PC-3 (cell line): ENCODE data around the gene CASKIN1. TPM values are rescaled to one million over a fixed set of nuclear protein-coding genes. Genes with fewer than 3 reads are reported as not detected.

Experiments
- ATAC-seq: fragments of 200-7000 bp; cut with Tn5 transposase; 2 replicates; pipeline ENCODE4 v1.9.1; 2020; ENCODE audit warnings: mild to moderate bottlenecking, moderate library complexity
- BruUV-seq: library from RNA; stranded (reverse); fragments of 400-500 nt; replicated peaks from 2 replicates; lab custom pipeline; 2021; lab: Mats Ljungman, UMichigan
- CTCF ChIA-PET: fragments of 300-600 bp; sonication (Branson Sonifier 250); formaldehyde crosslinking; loops from one replicate; lab custom pipeline; 2022; ENCODE audit warnings: antibody characterized with exemption; lab: Charles Lee
- POLR2A ChIA-PET: fragments of 300-600 bp; sonication (Branson Sonifier 250); formaldehyde crosslinking; loops from one replicate; lab custom pipeline; 2022; ENCODE audit warnings: antibody characterized with exemption; ENCODE audit not compliant: unreplicated experiment; lab: Charles Lee
- DNase-seq: peaks from one replicate; pipeline ENCODE4 v3.0.0-alpha.2; 2015
- H2AFZ ChIP-seq: fragments of 300-600 bp; sonication (generic); 2 replicates; pipeline ENCODE4 v1.6.0; 2016; ENCODE audit warnings: antibody characterized with exemption, low read length
- H3F3A ChIP-seq: fragments of 300-600 bp; sonication (generic); one replicate; pipeline ENCODE4 v1.6.0; 2017; ENCODE audit warnings: antibody characterized with exemption, low read length, control low read depth, mild to moderate bottlenecking; ENCODE audit not compliant: unreplicated experiment
- H3K27ac ChIP-seq: fragments of 300-600 bp; sonication (generic); 2 replicates; pipeline ENCODE4 v1.5.1; 2016; ENCODE audit warnings: mild to moderate bottlenecking, low read length
- H3K27me3 ChIP-seq: fragments of 300-600 bp; sonication (generic); 2 replicates; pipeline ENCODE4 v1.6.1; 2016; ENCODE audit warnings: low read length, mixed read lengths
- H3K36me3 ChIP-seq: fragments of 300-600 bp; sonication (generic); 2 replicates; pipeline ENCODE4 v1.6.1; 2016; ENCODE audit warnings: low read depth, mixed run types, low read length, mixed read lengths
- H3K4me1 ChIP-seq: fragments of 300-600 bp; sonication (generic); 2 replicates; pipeline ENCODE4 v1.5.1; 2016; ENCODE audit warnings: low read length; ENCODE audit not compliant: insufficient read depth
- H3K4me2 ChIP-seq: fragments of 300-600 bp; sonication (generic); 2 replicates; pipeline ENCODE4 v1.6.0; 2016; ENCODE audit warnings: low read length
- H3K4me3 ChIP-seq: fragments of 300-600 bp; sonication (generic); 2 replicates; pipeline ENCODE4 v1.5.1; 2016; ENCODE audit warnings: mild to moderate bottlenecking, low read length, mixed read lengths
- H3K79me2 ChIP-seq: fragments of 300-600 bp; sonication (generic); 2 replicates; pipeline ENCODE4 v1.6.1; 2017; ENCODE audit warnings: low read length, mixed read lengths
- H3K9ac ChIP-seq: fragments of 300-600 bp; sonication (generic); 2 replicates; pipeline ENCODE4 v1.6.0; 2016; ENCODE audit warnings: mild to moderate bottlenecking, low read length
- H3K9me2 ChIP-seq: fragments of 300-600 bp; sonication (generic); replicated peaks from 2 replicates; pipeline ENCODE4 v1.6.1; 2016; ENCODE audit warnings: mixed run types, low read length, mixed read lengths
- H3K9me3 ChIP-seq: fragments of 300-600 bp; sonication (generic); 2 replicates; pipeline ENCODE4 v1.6.1; 2016; ENCODE audit warnings: low read length, mixed read lengths
- H4K20me1 ChIP-seq: fragments of 300-600 bp; sonication (generic); 2 replicates; pipeline ENCODE4 v1.6.1; 2016; ENCODE audit warnings: low read length, mixed read lengths
- CTCF ChIP-seq: fragments of 300-600 bp; sonication (generic); conservative IDR thresholded peaks from 2 replicates; pipeline ENCODE4 v1.5.1; 2017; ENCODE audit warnings: antibody characterized with exemption, low read depth, mild to moderate bottlenecking, low read length
- EZH2 ChIP-seq: fragments of 300-600 bp; sonication (generic); IDR thresholded peaks from one replicate; pipeline ENCODE4 v1.6.1; 2017; ENCODE audit warnings: antibody characterized with exemption, mild to moderate bottlenecking, low read length; ENCODE audit not compliant: unreplicated experiment
- EZH2phosphoT487 ChIP-seq: fragments of 300-600 bp; sonication (generic); IDR thresholded peaks from 2 replicates; pipeline ENCODE4 v1.6.1; 2018; ENCODE audit warnings: mild to moderate bottlenecking, antibody characterized with exemption, low read length, borderline replicate concordance
- intact Hi-C: fragments of 100-400 bp; cut with micrococcal nuclease; formaldehyde crosslinking; loops from 2 replicates; pipeline ENCODE4 v1.9.0; 2023
- total RNA-seq: library from RNA; depleted of rRNA; stranded (reverse); fragments of >200 nt; gene quantifications from 2 replicates; pipeline ENCODE4 v1.2.3, GENCODE V29; 2014

Gene CASKIN1
- total RNA-seq, 1 experiment from 2014 or later, result 1.6 TPM

DNA sequence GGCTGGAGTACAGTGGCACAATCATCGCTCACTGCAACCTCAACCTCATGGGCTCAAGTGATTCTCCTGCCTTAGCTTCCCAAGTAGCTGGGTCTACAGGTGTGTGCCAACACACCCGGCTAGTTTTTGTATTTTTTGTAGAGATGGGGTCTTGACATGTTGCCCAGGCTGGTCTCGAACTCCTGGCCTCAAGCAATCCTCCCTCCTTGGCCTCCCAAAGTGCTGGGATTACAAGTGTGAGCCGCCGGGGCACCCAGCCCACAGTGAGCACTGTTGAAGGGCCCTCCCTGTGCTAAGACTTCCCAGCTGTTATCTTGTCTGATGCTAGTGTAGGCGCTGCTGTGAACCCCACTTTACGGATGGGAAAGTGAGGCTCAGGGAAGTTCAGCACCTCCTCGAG is 8.0 kb downstream of the CASKIN1 start:
- Histone ChIP-seq H3K79me2 (no peaks in the 10 kb centered on the region), H3K4me1 (no peaks in the 10 kb centered on the region), H3K4me2 (no peak overlapping the region), H3K9me3 (no peaks in the 10 kb centered on the region), H3K27me3 (no peaks in the 10 kb centered on the region), H3K9ac (no peak overlapping the region), H3K4me3 (no peak overlapping the region), H3K9me2 (no peaks in the 10 kb centered on the region), H3F3A (no peaks in the 10 kb centered on the region), H3K27ac (no peak overlapping the region), H2AFZ (no peak overlapping the region), H4K20me1 (no peaks in the 10 kb centered on the region), H3K36me3 (no peaks in the 10 kb centered on the region)
- ChIA-PET POLR2A (no interaction called here), CTCF (no interaction called here)
- BruUV-seq, result no TSS peak
- TF ChIP-seq CTCF (no peak), EZH2phosphoT487 (no peak), EZH2 (no peak)
- no peak for DNase-seq
- no peak for ATAC-seq
- intact Hi-C loops, result no loop called here

DNA sequence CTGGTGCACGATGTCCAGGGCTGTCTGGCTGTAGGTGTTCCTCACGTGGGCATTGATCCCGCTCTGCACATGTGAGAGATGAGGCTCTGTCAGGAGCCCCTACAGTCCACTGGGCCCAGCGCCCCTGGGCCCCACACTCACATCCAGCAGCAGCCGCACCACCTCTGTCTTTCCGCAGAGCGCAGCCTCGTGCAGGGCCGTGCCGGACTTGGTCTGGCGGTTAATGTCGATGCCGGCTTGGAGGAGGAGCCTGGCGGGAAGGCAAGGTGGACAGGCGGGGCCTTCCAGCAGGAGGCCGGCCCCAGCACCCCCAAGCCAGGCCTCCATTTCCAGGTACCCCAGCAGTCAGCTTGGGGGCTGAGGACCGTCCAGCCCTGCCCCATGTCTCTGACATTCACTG is 9.2 kb downstream of the CASKIN1 start:
- TF ChIP-seq EZH2, result no peak
- TF ChIP-seq CTCF, result no peak
- no peak for TF ChIP-seq EZH2phosphoT487
- no peak for DNase-seq
- H3K9ac ChIP-seq, result no peak overlapping the region
- H3F3A ChIP-seq, result no peaks in the 10 kb centered on the region
- no peaks in the 10 kb centered on the region for H3K4me1 ChIP-seq
- H2AFZ ChIP-seq, result no peak overlapping the region
- H4K20me1 ChIP-seq, result no peaks in the 10 kb centered on the region
- ChIA-PET POLR2A (no interaction called here), CTCF (no interaction called here)
- no TSS peak for BruUV-seq
- no peaks in the 10 kb centered on the region for H3K79me2 ChIP-seq
- intact Hi-C loops, result no loop called here
- no peak for ATAC-seq
- H3K36me3 ChIP-seq, result no peaks in the 10 kb centered on the region
- no peaks in the 10 kb centered on the region for H3K9me2 ChIP-seq
- H3K9me3 ChIP-seq, result no peaks in the 10 kb centered on the region
- H3K4me3 ChIP-seq, result no peak overlapping the region
- H3K27me3 ChIP-seq, result no peaks in the 10 kb centered on the region
- no peak overlapping the region for H3K4me2 ChIP-seq
- no peak overlapping the region for H3K27ac ChIP-seq

DNA sequence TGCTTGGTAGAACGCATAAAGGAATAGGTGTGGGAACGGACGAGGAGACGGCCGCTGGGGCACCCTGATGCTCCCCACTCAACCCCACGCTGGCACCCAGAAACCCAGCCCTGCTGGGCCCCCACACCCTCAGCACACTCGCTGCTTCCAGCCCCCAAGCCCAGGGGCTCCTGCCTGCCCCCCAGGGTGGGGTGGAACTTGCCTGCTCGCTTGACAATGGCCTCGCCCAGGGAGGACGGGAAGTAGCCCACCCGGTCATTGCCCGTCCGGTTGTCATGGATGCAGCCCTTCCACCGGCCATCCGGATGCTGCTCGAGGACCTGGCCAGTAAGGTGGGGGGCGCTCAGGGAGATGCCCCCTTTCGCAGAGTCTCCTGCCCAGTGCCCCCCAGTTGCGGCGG is 9.9 kb downstream of the CASKIN1 start:
- DNase-seq (no peak), ATAC-seq (no peak)
- Histone ChIP-seq H3K4me1 (no peaks in the 10 kb centered on the region), H3K4me2 (no peak overlapping the region), H3K27ac (no peak overlapping the region), H3F3A (no peaks in the 10 kb centered on the region), H3K9ac (no peak overlapping the region), H3K79me2 (no peaks in the 10 kb centered on the region), H3K9me2 (no peaks in the 10 kb centered on the region), H4K20me1 (no peaks in the 10 kb centered on the region), H3K27me3 (no peaks in the 10 kb centered on the region), H3K4me3 (no peak overlapping the region), H3K9me3 (no peaks in the 10 kb centered on the region), H3K36me3 (no peaks in the 10 kb centered on the region), H2AFZ (no peak overlapping the region)
- ChIA-PET CTCF (no interaction called here), POLR2A (no interaction called here)
- no TSS peak for BruUV-seq
- TF ChIP-seq EZH2phosphoT487, result no peak
- intact Hi-C loops, result no loop called here
